H1 (cell line): ENCODE results near the gene CTBP2. TPM values are rescaled to one million over a fixed set of nuclear protein-coding genes. Genes with fewer than 3 reads are reported as not detected.

Experiments used
- CTCF ChIA-PET: fragments of 300-600 bp; sonication (Branson Sonifier 250); formaldehyde crosslinking; loops from one replicate; lab custom pipeline; 2021; ENCODE audit not compliant: partially characterized antibody; lab: Charles Lee
- POLR2A ChIA-PET: fragments of 300-600 bp; sonication (Branson Sonifier 250); formaldehyde crosslinking; loops from one replicate; lab custom pipeline; 2021; ENCODE audit warnings: inconsistent platforms; ENCODE audit not compliant: partially characterized antibody; lab: Charles Lee
- DNase-seq, 2 experiments: peaks; one replicate each; pipeline versions ENCODE4 v3.0.0 to v3.0.0-alpha.2; 2010 to 2022; ENCODE audit warnings: low spot score in 2 of 2, low read depth in 1 of 2, mixed read lengths in 1 of 2
- FAIRE-seq: peaks from 2 replicates; lab custom pipeline; 2011; peaks lifted over from hg19 to GRCh38; lab: Jason Lieb, UNC
- H2AFZ ChIP-seq: 2 replicates; pipeline ENCODE4 v1.8.1; 2012; ENCODE audit warnings: low read length, inconsistent platforms
- H2AK5ac ChIP-seq: 2 replicates; pipeline ENCODE4 v1.6.1; 2013; ENCODE audit warnings: low read depth, low read length
- H2BK120ac ChIP-seq: replicated peaks from 2 replicates; pipeline ENCODE3; 2013; ENCODE audit warnings: low read depth, low read length, inconsistent platforms
- H2BK12ac ChIP-seq: 2 replicates; pipeline ENCODE4 v1.6.1; 2013; ENCODE audit warnings: low read depth, low read length
- H2BK15ac ChIP-seq: 2 replicates; pipeline ENCODE4 v1.6.1; 2013; ENCODE audit warnings: low read length
- H2BK20ac ChIP-seq: 2 replicates; pipeline ENCODE4 v1.6.1; 2013; ENCODE audit warnings: low read length
- H2BK5ac ChIP-seq: 2 replicates; pipeline ENCODE4 v1.6.1; 2013; ENCODE audit warnings: low read depth, low read length
- H3K14ac ChIP-seq: 2 replicates; pipeline ENCODE4 v1.6.1; 2013; ENCODE audit warnings: inconsistent platforms; ENCODE audit not compliant: insufficient read length
- H3K18ac ChIP-seq: 2 replicates; pipeline ENCODE4 v1.6.1; 2013; ENCODE audit warnings: low read length; ENCODE audit errors: extremely low read depth
- H3K23ac ChIP-seq: 2 replicates; pipeline ENCODE4 v1.6.1; 2013; ENCODE audit warnings: inconsistent platforms; ENCODE audit not compliant: insufficient read length
- H3K23me2 ChIP-seq: 2 replicates; pipeline ENCODE4 v1.6.1; 2013; ENCODE audit warnings: low read depth, low read length
- H3K27ac ChIP-seq: 2 replicates; pipeline ENCODE4 v1.6.1; 2011; ENCODE audit warnings: low read depth, low read length, inconsistent platforms
- H3K27me3 ChIP-seq, 4 experiments: replicated peaks in 1 of 4; 1 replicate in 1 of 4; 2 replicates in 3 of 4; pipeline versions ENCODE4 v1.6.1 to v1.8.1; 2011 to 2013; ENCODE audit warnings: low read length in 3 of 4, mild to moderate bottlenecking in 3 of 4, inconsistent platforms in 2 of 4, mixed read lengths in 2 of 4, moderate library complexity in 1 of 4; ENCODE audit not compliant: control insufficient read depth in 3 of 4, insufficient read depth in 3 of 4; ENCODE audit errors: extremely low read depth in 1 of 4
- H3K36me3 ChIP-seq, 4 experiments: 2 replicates each; pipeline versions ENCODE4 v1.6.1 to v1.8.1; 2011 to 2013; ENCODE audit warnings: mild to moderate bottlenecking in 4 of 4, low read length in 3 of 4, moderate library complexity in 2 of 4, control low read depth in 1 of 4, inconsistent platforms in 1 of 4; ENCODE audit not compliant: insufficient read depth in 4 of 4, control insufficient read depth in 2 of 4
- H3K4ac ChIP-seq: replicated peaks from 2 replicates; pipeline ENCODE3; 2013; ENCODE audit warnings: low read length, low read depth, mixed read lengths, inconsistent platforms; ENCODE audit not compliant: insufficient read length
- H3K4me1 ChIP-seq, 4 experiments: replicated peaks in 1 of 4; 1 replicate in 1 of 4; 2 replicates in 3 of 4; pipeline versions ENCODE4 v1.6.1 to v1.8.1; 2011 to 2013; ENCODE audit warnings: low read length in 3 of 4, inconsistent platforms in 2 of 4, mixed read lengths in 1 of 4; ENCODE audit not compliant: insufficient read depth in 4 of 4, control insufficient read depth in 3 of 4
- H3K4me2 ChIP-seq, 2 experiments: 2 replicates each; pipeline versions ENCODE4 v1.6.1 to v1.8.1; 2011 to 2013; ENCODE audit warnings: low read depth in 2 of 2, low read length in 2 of 2, control low read depth in 1 of 2, inconsistent platforms in 1 of 2, mild to moderate bottlenecking in 1 of 2; ENCODE audit not compliant: insufficient read depth in 1 of 2
- H3K4me3 ChIP-seq, 4 experiments: fragments of 200-600, 300-600 bp in 1 of 4; sonication (generic), shearing (Covaris generic), sonication (Bioruptor Twin) in 1 of 4; 2 replicates each; pipeline versions ENCODE4 v1.5.1 to v1.8.1; 2011 to 2016; ENCODE audit warnings: low read length in 4 of 4, low read depth in 3 of 4, control low read depth in 2 of 4, inconsistent platforms in 2 of 4, mild to moderate bottlenecking in 2 of 4, mixed read lengths in 1 of 4, moderate library complexity in 1 of 4; ENCODE audit not compliant: insufficient read depth in 2 of 4; ENCODE audit errors: extremely low read depth in 1 of 4
- H3K56ac ChIP-seq: replicated peaks from 2 replicates; pipeline ENCODE3; 2013; ENCODE audit warnings: low read depth, mild to moderate bottlenecking, mixed read lengths, low read length, inconsistent platforms; ENCODE audit not compliant: insufficient read length
- H3K79me1 ChIP-seq: 2 replicates; pipeline ENCODE4 v1.6.1; 2013; ENCODE audit warnings: low read depth, low read length, control low read depth
- H3K79me2 ChIP-seq, 2 experiments: 2 replicates each; pipeline versions ENCODE4 v1.6.1 to v1.8.1; 2012 to 2013; ENCODE audit warnings: low read length in 2 of 2, mild to moderate bottlenecking in 2 of 2, inconsistent platforms in 1 of 2; ENCODE audit not compliant: insufficient read depth in 2 of 2, control insufficient read depth in 1 of 2
- H3K9ac ChIP-seq, 4 experiments: replicated peaks in 1 of 4; 1 replicate in 1 of 4; 2 replicates in 3 of 4; pipeline versions ENCODE4 v1.6.1 to v1.8.1; 2011 to 2013; ENCODE audit warnings: low read depth in 3 of 4, low read length in 3 of 4, control low read depth in 2 of 4, mild to moderate bottlenecking in 2 of 4, moderate library complexity in 2 of 4, inconsistent platforms in 1 of 4; ENCODE audit errors: extremely low read depth in 1 of 4
- H3K9me3 ChIP-seq, 2 experiments: 2 replicates each; pipeline versions ENCODE4 v1.6.1 to v1.8.1; 2012 to 2013; ENCODE audit warnings: mild to moderate bottlenecking in 2 of 2, moderate library complexity in 2 of 2, control low read depth in 1 of 2, inconsistent platforms in 1 of 2, low read depth in 1 of 2, low read length in 1 of 2, mixed read lengths in 1 of 2; ENCODE audit not compliant: insufficient read depth in 2 of 2
- H4K20me1 ChIP-seq, 2 experiments: replicated peaks in 1 of 2; 2 replicates each; pipeline versions ENCODE3 to v1.8.1; 2011 to 2013; ENCODE audit warnings: inconsistent platforms in 2 of 2, low read length in 2 of 2, mild to moderate bottlenecking in 1 of 2; ENCODE audit not compliant: insufficient read depth in 2 of 2, control insufficient read depth in 1 of 2
- H4K5ac ChIP-seq: 2 replicates; pipeline ENCODE4 v1.6.1; 2013; ENCODE audit warnings: low read length, low read depth, mixed read lengths, inconsistent platforms; ENCODE audit not compliant: insufficient read length
- H4K8ac ChIP-seq: 2 replicates; pipeline ENCODE4 v1.8.0; 2013; ENCODE audit warnings: mild to moderate bottlenecking, moderate library complexity, low read length, inconsistent platforms; ENCODE audit not compliant: insufficient read depth; ENCODE audit errors: extremely low read depth
- H4K91ac ChIP-seq: replicated peaks from 2 replicates; pipeline ENCODE3; 2013; ENCODE audit warnings: low read length, mixed read lengths, inconsistent platforms; ENCODE audit not compliant: insufficient read length
- CHD2 ChIP-seq: IDR thresholded peaks from 2 replicates; pipeline ENCODE4 v1.6.1; 2012; ENCODE audit warnings: low read length, improper control_type of control experiment
- GTF2F1 ChIP-seq: IDR thresholded peaks from 2 replicates; pipeline ENCODE4 v1.6.1; 2012; ENCODE audit warnings: low read depth, low read length, improper control_type of control experiment, borderline replicate concordance
- KDM5A ChIP-seq: fragments of 200-600 bp; IDR thresholded peaks from 2 replicates; pipeline ENCODE4 v1.7.1; 2012; ENCODE audit warnings: mild to moderate bottlenecking, low read length, inconsistent platforms, mixed read lengths
- POLR2A ChIP-seq, 2 experiments: IDR thresholded peaks; 1 replicate in 1 of 2; 2 replicates in 1 of 2; pipeline ENCODE4 v1.6.1; 2011; ENCODE audit warnings: low read depth in 2 of 2, low read length in 2 of 2, mild to moderate bottlenecking in 2 of 2; ENCODE audit errors: control extremely low read depth in 1 of 2
- SP2 ChIP-seq: IDR thresholded peaks from 2 replicates; pipeline ENCODE4 v1.6.1; 2012; ENCODE audit warnings: mild to moderate bottlenecking, low read length, inconsistent platforms
- TAF1 ChIP-seq: IDR thresholded peaks from 2 replicates; pipeline ENCODE4 v1.6.1; 2011; ENCODE audit warnings: mild to moderate bottlenecking, low read depth, low read length
- TAF7 ChIP-seq: optimal IDR thresholded peaks from 2 replicates; pipeline ENCODE3; 2011; ENCODE audit warnings: low read depth, mild to moderate bottlenecking, inconsistent platforms, low read length, moderate library complexity, borderline replicate concordance
- TEAD4 ChIP-seq: IDR thresholded peaks from 2 replicates; pipeline ENCODE4 v1.6.1; 2012; ENCODE audit warnings: low read depth, low read length, inconsistent platforms, mixed read lengths
- YY1 ChIP-seq: IDR thresholded peaks from 2 replicates; pipeline ENCODE4 v1.6.1; 2011; ENCODE audit warnings: low read depth, mild to moderate bottlenecking, low read length
- WGBS, 2 experiments: shearing (Covaris generic) in 1 of 2; methylation state at CpG; one replicate each; pipeline versions ENCODE4 v1.1.6 to v1.1.7; 2013 to 2015; ENCODE audit warnings: low lambda C conversion rate in 2 of 2, mixed read lengths in 2 of 2, inconsistent platforms in 1 of 2, low coverage in 1 of 2, missing lambda C conversion rate in 1 of 2; ENCODE audit not compliant: insufficient replicate concordance in 2 of 2, insufficient coverage in 1 of 2, insufficient read length in 1 of 2; ENCODE audit errors: extremely low coverage in 1 of 2, missing lambda C conversion rate in 1 of 2; 5-methylcytosine and 5-hydroxymethylcytosine counted together
- polyA plus RNA-seq, 7 experiments: library from polyadenylated mRNA; depleted of rRNA in 3 of 7; stranded (reverse) in 5 of 7; unstranded in 2 of 7; fragments of >200 nt in 5 of 7; fragments of 200-250 nt in 2 of 7; gene quantifications; 1 replicate in 5 of 7; 2 replicates in 1 of 7; 4 replicates in 1 of 7; pipeline versions ENCODE4 v1.2.1 to v1.2.3, GENCODE V29; 2011 to 2013; ENCODE audit warnings: missing spikeins in 2 of 7, mixed read lengths in 2 of 7
- total RNA-seq: library from RNA; stranded (reverse); fragmentation: NEBNext Ultra II Directional; extraction: Animal tissue kit (Norgen Biotek cat#: 25700); gene quantifications from 2 replicates; pipeline ENCODE4 v1.2.1, GENCODE V29; 2021
- TF ChIP-seq, protein P1 (sequence below), 3 experiments: IDR thresholded peaks; 1 replicate in 2 of 3; 2 replicates in 1 of 3; pipeline versions ENCODE4 v1.5.1 to v1.6.1; 2011; ENCODE audit warnings: low read length in 3 of 3, mild to moderate bottlenecking in 3 of 3, inconsistent platforms in 2 of 3, low read depth in 1 of 3, moderate library complexity in 1 of 3; ENCODE audit not compliant: insufficient read depth in 1 of 3; ENCODE audit errors: control extremely low read depth in 1 of 3
- TF ChIP-seq, protein P2 (sequence below): IDR thresholded peaks from 2 replicates; pipeline ENCODE4 v1.6.1; 2012; ENCODE audit warnings: inconsistent platforms

Gene CTBP2
- total and polyA plus RNA-seq, 2 of the 8 experiments (the other 6 are each of a cell fraction or from before 2014, with no cell fraction given) = 208 to 221 TPM

GRCh38 chr10:125012851-125013528 is 147.4 kb downstream of the CTBP2 start:
- Histone ChIP-seq H3K9ac (no peak overlapping the region), H3K4me1 (peaks cover 2 to 14% (median 8%) of the 10 kb centered on the region in 4 experiments; a peak in 6 of 7 replicates), H4K5ac (no peak overlapping the region), H3K23me2 (no peaks in the 10 kb centered on the region), H3K18ac (no peak overlapping the region), H3K79me2 (peaks cover 0 to 100% of the 10 kb centered on the region in 2 experiments; a peak in 2 of 4 replicates), H3K4ac (no peak overlapping the region), H2AK5ac (no peak overlapping the region), H3K56ac (no peak overlapping the region), H3K27ac (no peak overlapping the region), H3K27me3 (no peaks in the 10 kb centered on the region), H2BK15ac (no peak overlapping the region), H4K91ac (no peak overlapping the region), H2AFZ (no peak overlapping the region), H2BK120ac (no peak overlapping the region), H3K4me3 (no peak overlapping the region), H3K23ac (no peak overlapping the region), H4K20me1 (peaks cover 37 to 52% of the 10 kb centered on the region in 2 experiments), H3K36me3 (peaks cover 3 to 27% (median 9%) of the 10 kb centered on the region in 4 experiments; a peak in 5 of 8 replicates), H2BK20ac (no peak overlapping the region), H3K9me3 (no peaks in the 10 kb centered on the region), H3K4me2 (no peak overlapping the region), H2BK5ac (no peak overlapping the region), H3K79me1 (peaks cover 49% of the 10 kb centered on the region), H2BK12ac (no peak overlapping the region), H4K8ac (no peak overlapping the region), H3K14ac (no peak overlapping the region)
- WGBS, 2 experiments = 95% methylated on average over 15 of the region's 15 CpGs; no CpG with 5 or more reads in 1 of the 2 experiments
- CTCF ChIA-PET = interaction anchor here (0.8 to 2.3 kb wide), 3 partner anchors 9 to 20 kb away, joined by 3 to 7 read pairs (median 3); no protein-coding TSS in a partner anchor
- FAIRE-seq = no peak
- DNase-seq = no peak
- POLR2A ChIA-PET = no interaction called here
- no peak for TF ChIP-seq TEAD4
- no peak for TF ChIP-seq TAF1
- no peak for TF ChIP-seq CHD2
- TF ChIP-seq YY1 = no peak
- no peak for TF ChIP-seq KDM5A
- no peak for TF ChIP-seq POLR2A (IDR thresholded peaks at IDR 0.05; ENCODE audit: control extremely low read depth in 1 of 2, low read depth in 2 of 2, low read length in 2 of 2)
- TF ChIP-seq, protein P1, sequence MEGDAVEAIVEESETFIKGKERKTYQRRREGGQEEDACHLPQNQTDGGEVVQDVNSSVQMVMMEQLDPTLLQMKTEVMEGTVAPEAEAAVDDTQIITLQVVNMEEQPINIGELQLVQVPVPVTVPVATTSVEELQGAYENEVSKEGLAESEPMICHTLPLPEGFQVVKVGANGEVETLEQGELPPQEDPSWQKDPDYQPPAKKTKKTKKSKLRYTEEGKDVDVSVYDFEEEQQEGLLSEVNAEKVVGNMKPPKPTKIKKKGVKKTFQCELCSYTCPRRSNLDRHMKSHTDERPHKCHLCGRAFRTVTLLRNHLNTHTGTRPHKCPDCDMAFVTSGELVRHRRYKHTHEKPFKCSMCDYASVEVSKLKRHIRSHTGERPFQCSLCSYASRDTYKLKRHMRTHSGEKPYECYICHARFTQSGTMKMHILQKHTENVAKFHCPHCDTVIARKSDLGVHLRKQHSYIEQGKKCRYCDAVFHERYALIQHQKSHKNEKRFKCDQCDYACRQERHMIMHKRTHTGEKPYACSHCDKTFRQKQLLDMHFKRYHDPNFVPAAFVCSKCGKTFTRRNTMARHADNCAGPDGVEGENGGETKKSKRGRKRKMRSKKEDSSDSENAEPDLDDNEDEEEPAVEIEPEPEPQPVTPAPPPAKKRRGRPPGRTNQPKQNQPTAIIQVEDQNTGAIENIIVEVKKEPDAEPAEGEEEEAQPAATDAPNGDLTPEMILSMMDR (IDR thresholded peaks at IDR 0.05; ENCODE audit: control extremely low read depth in 1 of 3, insufficient read depth in 1 of 3, low read depth in 1 of 3, low read length in 3 of 3) = no peak
- no peak for TF ChIP-seq GTF2F1
- no peak for TF ChIP-seq SP2
- TF ChIP-seq, protein P2, sequence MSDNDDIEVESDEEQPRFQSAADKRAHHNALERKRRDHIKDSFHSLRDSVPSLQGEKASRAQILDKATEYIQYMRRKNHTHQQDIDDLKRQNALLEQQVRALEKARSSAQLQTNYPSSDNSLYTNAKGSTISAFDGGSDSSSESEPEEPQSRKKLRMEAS = no peak
- TF ChIP-seq TAF7 = no peak
